GM19455 (cell line): Measurements from ENCODE around the gene TRAF6.
"Not testable (repeated sequence)": the region's sequence is repeated elsewhere in the genome, so short reads cannot be mapped to it uniquely, and the experiment has no call there.

Source experiments
- ATAC-seq: cut with Tn5 transposase; IDR thresholded peaks from one replicate; pipeline ENCODE4 v1.9.1; 2021; ENCODE audit not compliant: unreplicated experiment

Gene TRAF6, protein sequence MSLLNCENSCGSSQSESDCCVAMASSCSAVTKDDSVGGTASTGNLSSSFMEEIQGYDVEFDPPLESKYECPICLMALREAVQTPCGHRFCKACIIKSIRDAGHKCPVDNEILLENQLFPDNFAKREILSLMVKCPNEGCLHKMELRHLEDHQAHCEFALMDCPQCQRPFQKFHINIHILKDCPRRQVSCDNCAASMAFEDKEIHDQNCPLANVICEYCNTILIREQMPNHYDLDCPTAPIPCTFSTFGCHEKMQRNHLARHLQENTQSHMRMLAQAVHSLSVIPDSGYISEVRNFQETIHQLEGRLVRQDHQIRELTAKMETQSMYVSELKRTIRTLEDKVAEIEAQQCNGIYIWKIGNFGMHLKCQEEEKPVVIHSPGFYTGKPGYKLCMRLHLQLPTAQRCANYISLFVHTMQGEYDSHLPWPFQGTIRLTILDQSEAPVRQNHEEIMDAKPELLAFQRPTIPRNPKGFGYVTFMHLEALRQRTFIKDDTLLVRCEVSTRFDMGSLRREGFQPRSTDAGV

GRCh38 chr11:36509694-36510593 lies at the start of gene TRAF6:
TSS of gene TRAF6 (minus strand) at chr11:36510272. CDS start at chr11:36501515, 8,757 bp downstream.
- peak; percentile 98 for ATAC-seq

DNA sequence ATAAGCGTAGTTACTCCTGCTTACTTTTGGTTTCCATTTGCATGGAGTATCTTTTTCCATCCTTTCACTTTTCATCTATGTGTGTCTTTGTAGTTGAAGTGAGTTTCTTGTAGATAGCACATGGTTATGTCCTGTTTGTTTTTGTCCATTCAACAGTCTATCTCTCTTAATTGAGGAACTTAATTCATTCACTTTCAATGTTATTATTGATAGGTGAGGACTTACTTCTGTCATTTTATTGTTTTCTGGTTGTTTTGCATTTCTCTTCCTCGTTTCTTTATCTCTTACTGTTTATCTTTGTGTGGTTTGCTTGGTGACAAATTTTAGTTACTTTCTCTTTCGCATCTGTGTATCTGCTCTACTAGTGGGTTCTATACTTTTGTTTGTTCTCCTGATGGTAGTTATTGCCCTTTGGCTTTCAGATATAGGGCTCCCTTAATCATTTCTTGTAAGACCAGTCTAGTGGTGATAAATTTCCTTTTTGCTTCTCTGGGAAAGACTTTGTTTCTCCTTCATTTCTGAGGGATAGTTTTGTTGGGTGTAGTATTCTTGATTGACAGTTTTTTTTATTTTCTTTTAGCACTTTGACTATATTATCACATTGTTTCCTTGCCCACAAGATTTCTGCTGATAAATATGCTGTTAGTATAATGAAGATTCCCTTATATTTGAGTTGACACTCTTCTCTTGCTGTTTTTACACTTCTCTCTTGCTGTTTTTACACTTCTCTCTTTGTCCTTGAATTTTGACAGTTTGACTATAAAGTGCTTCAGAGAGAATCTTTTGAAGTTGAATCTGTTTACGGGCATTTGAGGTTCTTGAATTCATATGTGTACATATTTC lies 48.7 kb upstream of the TRAF6 start:
- ATAC-seq = peak; percentile 85

- no peak for ATAC-seq
Measured at GRCh38 chr11:36557991-36558390, 47.9 kb upstream of the TRAF6 start.

DNA sequence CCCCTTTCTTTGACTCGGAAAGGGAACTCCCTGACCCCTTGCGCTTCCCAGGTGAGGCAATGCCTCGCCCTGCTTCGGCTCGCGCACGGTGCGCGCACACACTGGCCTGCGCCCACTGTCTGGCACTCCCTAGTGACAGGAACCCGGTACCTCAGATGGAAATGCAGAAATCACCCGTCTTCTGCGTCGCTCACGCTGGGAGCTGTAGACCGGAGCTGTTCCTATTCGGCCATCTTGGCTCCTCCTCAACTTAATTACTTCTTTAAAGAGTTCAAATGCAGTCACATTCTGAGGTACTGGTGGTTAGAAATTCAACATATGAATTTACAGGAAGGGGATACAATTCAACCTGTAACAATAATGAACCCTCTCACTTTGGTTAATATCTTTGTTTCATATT lies 47.3 kb upstream of the TRAF6 start:
- ATAC-seq = not testable (repeated sequence)

GRCh38 chr11:36550385-36551115 lies 40.5 kb upstream of the TRAF6 start:
- ATAC-seq = no peak

DNA sequence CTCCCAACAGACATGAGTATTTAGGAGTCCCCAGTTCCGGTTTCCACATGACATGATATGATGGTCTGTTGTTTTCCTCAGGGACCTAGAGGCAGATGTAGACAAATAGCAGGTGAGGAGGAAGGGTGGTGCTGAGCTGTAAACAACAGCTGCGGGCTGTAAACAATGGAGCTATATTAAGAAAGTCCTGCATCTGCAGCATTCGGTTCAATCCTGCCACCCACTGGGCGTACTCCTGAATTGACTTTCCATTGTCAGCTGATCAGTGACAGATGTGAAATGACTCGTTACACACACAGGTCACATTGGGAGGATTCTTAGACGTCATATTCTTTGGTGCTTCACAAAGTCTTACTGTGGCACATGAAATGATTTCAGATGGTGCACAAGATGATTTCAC lies 30.9 kb upstream of the TRAF6 start:
- ATAC-seq = peak; percentile 99

- no peak for ATAC-seq
Measured at GRCh38 chr11:36534276-36534840, 24.3 kb upstream of the TRAF6 start.

GRCh38 chr11:36532941-36533601 lies 23.0 kb upstream of the TRAF6 start:
- no peak for ATAC-seq

- ATAC-seq = no peak
Measured at GRCh38 chr11:36530840-36531239, 20.8 kb upstream of the TRAF6 start.

DNA sequence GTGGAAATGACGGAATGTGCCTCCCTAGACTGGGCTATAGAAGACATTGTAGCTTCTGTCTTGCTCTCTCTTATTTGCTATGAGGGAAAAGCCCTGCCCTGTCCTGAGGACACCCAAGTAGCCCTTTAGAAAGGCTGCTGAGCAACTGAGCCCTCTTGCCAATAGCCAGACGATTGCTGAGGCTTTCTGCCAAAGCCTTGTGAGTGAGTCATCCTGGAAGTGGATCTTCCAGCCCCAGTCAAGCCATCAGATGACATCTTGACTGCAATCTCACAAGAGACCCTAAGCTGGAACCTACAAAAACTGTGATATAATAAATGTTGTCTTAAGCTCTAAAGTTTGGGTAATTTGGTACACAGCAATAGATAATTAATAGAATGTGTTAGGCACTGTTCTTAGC lies 3.9 kb upstream of the TRAF6 start:
- ATAC-seq = no peak

- no peak for ATAC-seq
Measured at GRCh38 chr11:36512016-36512415, 1.9 kb upstream of the TRAF6 start.

DNA sequence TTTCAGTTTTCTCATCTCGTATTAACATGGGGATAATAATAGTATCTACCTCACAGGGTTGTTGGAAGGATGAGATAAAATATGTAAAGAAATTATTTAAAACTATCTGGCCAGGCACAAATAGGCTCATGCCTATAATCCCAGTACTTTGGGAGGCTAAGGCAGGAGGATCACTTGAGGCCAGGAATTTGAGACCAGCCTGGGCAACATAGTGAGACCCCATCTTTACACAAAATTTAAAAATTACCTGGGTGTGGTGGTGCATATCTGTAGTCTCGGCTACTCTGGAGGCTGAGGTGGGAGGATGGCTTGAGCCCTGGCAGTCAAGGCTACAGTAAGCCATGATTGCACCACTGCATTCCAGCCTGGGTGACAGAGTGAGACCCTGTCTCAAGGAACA lies 990 bp upstream of the TRAF6 start:
- ATAC-seq = not testable (repeated sequence)

DNA sequence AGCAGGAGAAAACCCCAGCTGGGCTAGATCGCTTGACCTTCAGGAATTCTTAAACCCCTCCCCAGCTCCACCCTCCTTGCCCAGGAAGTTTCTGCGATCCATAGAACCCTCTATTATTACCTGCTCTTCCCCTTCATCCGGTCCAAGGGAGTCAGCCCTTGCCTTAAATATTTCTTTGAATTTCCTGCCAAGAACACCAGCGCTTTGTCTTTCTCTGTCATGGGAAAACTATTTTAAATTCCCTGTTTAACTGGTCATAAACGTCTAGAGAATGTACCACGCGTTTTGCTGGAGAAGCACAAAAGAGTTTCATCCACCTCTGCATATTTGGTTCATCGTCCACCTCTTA lies 496 bp upstream of the TRAF6 start:
- no peak for ATAC-seq

- ATAC-seq = peak; percentile 15
Measured at GRCh38 chr11:36509201-36509639, 852 bp downstream of the TRAF6 start.

GRCh38 chr11:36508743-36509142 lies 1.3 kb downstream of the TRAF6 start:
- ATAC-seq = no peak

- no peak for ATAC-seq
Measured at GRCh38 chr11:36507824-36508489, 2.1 kb downstream of the TRAF6 start.

DNA sequence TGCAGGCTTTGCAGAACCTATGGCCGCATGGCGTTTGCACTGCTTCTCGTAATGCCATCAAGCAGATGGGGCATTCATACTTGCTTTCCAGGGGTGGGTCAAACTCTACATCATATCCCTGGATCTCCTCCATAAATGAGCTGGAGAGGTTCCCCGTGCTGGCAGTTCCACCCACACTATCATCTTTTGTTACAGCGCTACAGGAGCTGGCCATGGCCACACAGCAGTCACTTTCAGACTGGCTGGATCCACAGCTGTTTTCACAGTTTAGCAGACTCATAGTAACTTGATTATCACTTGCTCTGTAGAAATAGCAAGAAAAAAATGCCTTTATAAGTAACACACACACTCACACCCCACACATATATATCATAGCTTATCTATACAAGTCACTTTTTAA lies 8.8 kb downstream of the TRAF6 start:
- no peak for ATAC-seq

- peak; percentile 77 for ATAC-seq
Measured at GRCh38 chr11:36500315-36500721, 9.8 kb downstream of the TRAF6 start.

DNA sequence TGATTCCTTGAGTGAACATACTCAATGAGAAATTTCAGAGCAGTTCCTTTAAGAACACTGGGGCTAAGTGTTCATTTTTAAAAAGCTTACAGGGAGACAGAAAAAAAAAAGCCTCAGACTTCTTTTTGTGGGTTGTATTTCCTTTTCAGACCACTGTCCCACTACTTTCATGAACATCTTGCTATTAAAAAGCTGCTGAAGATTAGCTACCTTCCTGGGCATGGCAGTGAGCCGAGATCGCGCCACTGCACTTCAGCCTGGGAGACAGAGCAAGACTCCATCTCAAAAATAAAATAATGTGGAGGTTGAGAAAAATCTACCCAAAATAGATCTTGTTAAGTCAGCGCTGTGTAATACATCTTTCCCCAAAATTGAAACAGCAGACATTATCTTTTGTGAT lies 10.8 kb downstream of the TRAF6 start:
- no peak for ATAC-seq
